Measurements from ENCODE around the gene CNN2.

DNA sequence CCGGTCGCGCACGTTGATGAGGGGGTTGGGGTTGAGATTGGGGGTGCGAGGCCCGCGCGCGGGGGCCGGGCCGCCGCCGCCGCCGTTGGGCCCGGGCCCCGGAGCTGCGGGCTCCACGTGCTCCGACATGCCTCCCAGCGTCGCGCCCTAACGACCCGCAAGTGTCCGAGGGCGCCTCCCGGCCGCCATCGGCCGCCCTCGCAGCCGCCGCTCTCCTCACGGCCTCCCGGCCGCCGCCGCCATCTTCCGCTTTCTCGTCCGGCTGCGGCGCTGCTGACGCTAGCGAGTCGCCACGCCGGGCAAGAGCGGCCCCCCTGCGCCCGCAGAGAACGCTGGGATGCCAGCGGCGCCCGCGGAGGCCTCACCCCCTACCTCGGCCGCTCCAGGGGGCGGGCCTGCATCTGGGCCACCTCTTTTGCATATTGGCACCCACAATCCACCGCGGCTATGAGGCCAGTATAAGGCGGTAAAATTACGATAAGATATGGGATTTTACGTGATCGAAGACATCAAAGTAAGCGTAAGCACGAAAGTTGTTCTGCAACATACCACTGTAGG is 5.5 kb upstream of the CNN2 start, which contains the start of gene TMEM259:
- no peak for TF ChIP-seq GATA2 (IDR thresholded peaks at IDR 0.05; ENCODE audit: low read depth, low read length)
- no peak for TF ChIP-seq GATA3 (IDR thresholded peaks at IDR 0.05; ENCODE audit: low read depth, low read length)
